OCI-LY1 (cell line): ENCODE results near the gene CTNNA2.

Source experiments
- CTCF ChIP-seq: fragments of 200-600 bp; sonication (generic), shearing (Covaris generic); IDR thresholded peaks from 2 replicates; pipeline ENCODE4 v1.5.1; 2017; ENCODE audit warnings: mild to moderate bottlenecking, antibody characterized with exemption, low read length, moderate library complexity, mixed read lengths
- EZH2 ChIP-seq: fragments of 200-600 bp; sonication (generic), shearing (Covaris generic); IDR thresholded peaks from 2 replicates; pipeline ENCODE4 v1.8.0; 2017; ENCODE audit warnings: borderline replicate concordance, mixed run types, mild to moderate bottlenecking, antibody characterized with exemption, low read length, moderate library complexity, mixed read lengths

GRCh38 chr2:79966369-79966768 is 453.5 kb downstream of the CTNNA2 start:
- TF ChIP-seq CTCF, result no peak
- no peak for TF ChIP-seq EZH2
